ENCODE data around the gene GAB3. TPM values are rescaled to one million over a fixed set of nuclear protein-coding genes. Genes with fewer than 3 reads are reported as not detected.

Gene GAB3
- total and polyA plus RNA-seq, 2 of the 4 experiments (the other 2 are of a cell fraction): 2.2 to 3.7 TPM

DNA sequence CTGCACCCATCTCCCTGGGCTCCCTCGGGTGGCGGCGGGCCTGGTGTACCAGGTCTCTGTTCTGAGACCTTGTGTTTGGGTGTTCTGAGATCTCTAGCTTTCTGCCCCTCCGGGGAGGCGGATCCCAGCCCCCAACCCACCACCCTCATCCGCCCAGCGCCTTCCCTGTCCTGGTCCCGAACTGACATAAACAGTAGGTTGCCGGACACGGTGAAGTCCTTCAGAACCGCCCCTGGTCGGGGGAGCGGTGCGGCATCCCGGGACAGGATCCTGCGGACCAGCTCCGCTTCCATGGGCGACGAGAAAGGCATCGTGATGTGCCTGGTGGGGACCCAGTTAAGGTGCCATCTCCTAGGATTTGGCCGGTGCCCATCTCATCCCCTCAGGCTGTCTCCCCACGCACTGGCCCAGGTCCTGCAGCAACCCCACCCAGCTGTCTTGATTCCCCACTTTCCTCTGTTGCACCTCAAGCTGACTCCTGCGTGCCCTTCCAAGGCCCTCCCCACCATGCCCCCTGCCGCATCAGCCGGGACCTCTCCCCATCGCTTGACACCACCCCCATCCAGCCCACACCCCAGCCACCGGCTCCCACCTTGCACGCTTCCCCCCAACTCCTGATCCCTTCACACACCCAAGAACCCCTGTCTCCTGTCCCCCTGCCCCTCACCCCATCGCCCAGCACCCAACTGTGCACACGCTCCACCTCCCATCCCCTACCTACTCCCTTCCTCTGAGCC lies 98.4 kb downstream of the GAB3 start:
- TF ChIP-seq ELK1 (IDR thresholded peaks at IDR 0.05; ENCODE audit: borderline replicate concordance, low read depth, low read length): no peak
- no peak overlapping the region for H3K9ac ChIP-seq (ENCODE audit: low read depth, low read length)
- H3K23ac ChIP-seq (ENCODE audit: low read depth, low read length): no peak overlapping the region
- no peaks in the 10 kb centered on the region; the same call in 1 of the 2 replicates for H3K9me3 ChIP-seq (ENCODE audit: control insufficient read depth, insufficient read depth, low read length)
- H3K27ac ChIP-seq (ENCODE audit: insufficient read depth, low read length): no peak overlapping the region
- intact Hi-C loops (cut with micrococcal nuclease) (no loop called here), dilution Hi-C loops (cut with HindIII; ENCODE audit: low sequenced_read_pairs, unreplicated experiment) (no loop called here), in situ Hi-C loops (cut with MboI; ENCODE audit: low sequenced_read_pairs) (no loop called here)
- no peaks in the 10 kb centered on the region for H4K20me1 ChIP-seq (ENCODE audit: insufficient read depth, low read length)
- peak overlapping the region; percentile 55; the same call in 1 of the 2 replicates for H3K4me3 ChIP-seq (ENCODE audit: insufficient read depth, low read depth, low read length)
- H4K5ac ChIP-seq (ENCODE audit: low read depth, low read length): no peak overlapping the region
- DNase-seq: no peak
- no peaks in the 10 kb centered on the region for H3K36me3 ChIP-seq (ENCODE audit: control insufficient read depth, insufficient read depth, low read length)
- WGBS, 2 experiments (ENCODE audit: extremely low coverage in 2 of 2, insufficient read length in 1 of 2): 75% methylated on average over 16 of the region's 30 CpGs; no CpG with 5 or more reads in 1 of the 2 experiments
- no peak overlapping the region for H3K18ac ChIP-seq (ENCODE audit: low read depth, low read length)
- H2AK5ac ChIP-seq (ENCODE audit: low read depth, low read length): no peak overlapping the region
- ATAC-seq (ENCODE audit: low read depth): no peak
- H2BK15ac ChIP-seq (ENCODE audit: low read depth, low read length): no peak overlapping the region
- no peak overlapping the region for H4K8ac ChIP-seq (ENCODE audit: low read depth in 2 of 2, low read length in 2 of 2)
- no peaks in the 10 kb centered on the region; the same call in 1 of the 2 replicates for H3K27me3 ChIP-seq (ENCODE audit: control insufficient read depth, insufficient read depth, low read length)
- H3K4me2 ChIP-seq (ENCODE audit: low read depth, low read length): no peak overlapping the region
- H3K79me1 ChIP-seq (ENCODE audit: low read depth in 1 of 2, low read length in 2 of 2): no peaks in the 10 kb centered on the region
- no TSS peak for BruUV-seq (replicated peaks)
- H3K9me1 ChIP-seq (ENCODE audit: insufficient read depth, low read length): no peaks in the 10 kb centered on the region
- no peak overlapping the region for H2AK9ac ChIP-seq (replicated peaks; ENCODE audit: low read depth, low read length, poor library complexity)
- no peak overlapping the region for H3K4ac ChIP-seq (ENCODE audit: low read depth, low read length)
- no peaks in the 10 kb centered on the region for H3K4me1 ChIP-seq (ENCODE audit: control insufficient read depth, insufficient read depth, low read length)
- ChIA-PET POLR2A (ENCODE audit: unreplicated experiment) (no interaction called here), CTCF (no interaction called here)
- H3K56ac ChIP-seq (ENCODE audit: extremely low read depth, insufficient read depth, low read length): no peak overlapping the region
- no peak overlapping the region for H2BK120ac ChIP-seq (ENCODE audit: low read depth, low read length)
- no peak overlapping the region for H2AFZ ChIP-seq (replicated peaks; ENCODE audit: low read length, poor library complexity)
- no peak overlapping the region for H2BK20ac ChIP-seq (ENCODE audit: low read depth, low read length)
- no peak overlapping the region for H2BK5ac ChIP-seq (ENCODE audit: low read depth, low read length, poor library complexity, severe bottlenecking)
- H3K14ac ChIP-seq (replicated peaks; ENCODE audit: low read depth, low read length): no peak overlapping the region
- no peak overlapping the region for H4K91ac ChIP-seq (ENCODE audit: insufficient read depth, low read depth, low read length)
